Fibroblast of mammary gland (primary cell): ENCODE results near the gene KIAA0513.
A peak's percentile ranks its signal among the peaks of the same experiment; 100 is the strongest.

Experiments used
- DNase-seq: peaks from one replicate; pipeline ENCODE4 v3.0.0-alpha.2; 2010; ENCODE audit warnings: low read depth
- H3K4me3 ChIP-seq: 2 replicates; pipeline ENCODE4 v1.5.1; 2011; ENCODE audit warnings: low read depth, mild to moderate bottlenecking, low read length, moderate library complexity; ENCODE audit not compliant: control insufficient read depth
- CTCF ChIP-seq: conservative IDR thresholded peaks from 2 replicates; pipeline ENCODE4 v1.5.1; 2011; ENCODE audit warnings: low read depth, low read length, inconsistent platforms; ENCODE audit not compliant: control insufficient read depth, insufficient read depth

Gene KIAA0513

GRCh38 chr16:85130705-85131028 lies 103.1 kb downstream of the KIAA0513 start:
- no peak overlapping the region for H3K4me3 ChIP-seq
- no peak for DNase-seq
- TF ChIP-seq CTCF = no peak

- DNase-seq = peak; percentile 44
- TF ChIP-seq CTCF = no peak
- H3K4me3 ChIP-seq = no peak overlapping the region
Observed at GRCh38 chr16:85132456-85133289, 105.1 kb downstream of the KIAA0513 start.

- no peak for DNase-seq
- no peak overlapping the region for H3K4me3 ChIP-seq
- TF ChIP-seq CTCF = no peak
Observed at GRCh38 chr16:85133290-85133599, 105.7 kb downstream of the KIAA0513 start.

GRCh38 chr16:85134076-85134788 lies 106.6 kb downstream of the KIAA0513 start:
- H3K4me3 ChIP-seq = no peak overlapping the region
- DNase-seq = no peak
- no peak for TF ChIP-seq CTCF

GRCh38 chr16:85134789-85135142 lies 107.2 kb downstream of the KIAA0513 start:
- no peak for TF ChIP-seq CTCF
- DNase-seq = no peak

GRCh38 chr16:85136213-85136701 lies 108.7 kb downstream of the KIAA0513 start:
- no peak overlapping the region for H3K4me3 ChIP-seq
- peak; percentile 61 for DNase-seq
- no peak for TF ChIP-seq CTCF

More at GRCh38 chr16:85134789-85135142, 107.2 kb downstream of the KIAA0513 start:
- no peak overlapping the region for H3K4me3 ChIP-seq
